H9 (cell line): ENCODE measurements around the gene MYO7A. TPM values are rescaled to one million over a fixed set of nuclear protein-coding genes. Genes with fewer than 3 reads are reported as not detected.

Experiments used
- DNase-seq: peaks from one replicate; pipeline ENCODE4 v3.0.0-alpha.2; 2017
- H2AFZ ChIP-seq: one replicate; pipeline ENCODE4 v1.6.1; 2013; ENCODE audit warnings: mild to moderate bottlenecking, low read length, control low read depth, moderate library complexity
- H2AK5ac ChIP-seq: 2 replicates; pipeline ENCODE4 v1.6.1; 2013; ENCODE audit warnings: low read length, control low read depth, mixed read lengths; ENCODE audit not compliant: insufficient read length
- H2BK120ac ChIP-seq: one replicate; pipeline ENCODE4 v1.6.1; 2013; ENCODE audit warnings: low read depth, mild to moderate bottlenecking, low read length, control low read depth, inconsistent platforms; ENCODE audit not compliant: poor library complexity, severe bottlenecking
- H2BK12ac ChIP-seq: 2 replicates; pipeline ENCODE4 v1.6.1; 2013; ENCODE audit warnings: low read length, control low read depth, mixed read lengths, low read depth; ENCODE audit not compliant: insufficient read length
- H2BK15ac ChIP-seq: 2 replicates; pipeline ENCODE4 v1.6.1; 2013; ENCODE audit warnings: low read depth, low read length, control low read depth
- H2BK20ac ChIP-seq: one replicate; pipeline ENCODE4 v1.6.1; 2013; ENCODE audit warnings: low read depth, mild to moderate bottlenecking, low read length, control low read depth, inconsistent platforms; ENCODE audit not compliant: poor library complexity, severe bottlenecking
- H2BK5ac ChIP-seq: 2 replicates; pipeline ENCODE4 v1.6.1; 2013; ENCODE audit warnings: low read length, control low read depth, mixed read lengths; ENCODE audit not compliant: insufficient read length
- H3K14ac ChIP-seq: 2 replicates; pipeline ENCODE4 v1.6.1; 2013; ENCODE audit warnings: low read length, control low read depth; ENCODE audit not compliant: insufficient read depth
- H3K18ac ChIP-seq: 2 replicates; pipeline ENCODE4 v1.6.1; 2013; ENCODE audit warnings: low read depth, mild to moderate bottlenecking, mixed read lengths, low read length, control low read depth; ENCODE audit not compliant: insufficient read length
- H3K23ac ChIP-seq: 2 replicates; pipeline ENCODE4 v1.6.1; 2013; ENCODE audit warnings: low read length, control low read depth, mixed read lengths, low read depth; ENCODE audit not compliant: insufficient read length
- H3K23me2 ChIP-seq: 2 replicates; pipeline ENCODE4 v1.6.1; 2013; ENCODE audit warnings: low read depth, mild to moderate bottlenecking, mixed read lengths, low read length, control low read depth; ENCODE audit not compliant: insufficient read length, poor library complexity, severe bottlenecking
- H3K27ac ChIP-seq: 2 replicates; pipeline ENCODE4 v1.5.1; 2013; ENCODE audit warnings: low read length, control low read depth, mixed read lengths, low read depth; ENCODE audit not compliant: insufficient read length
- H3K27me3 ChIP-seq: 2 replicates; pipeline ENCODE4 v1.6.1; 2013; ENCODE audit warnings: low read length, control low read depth, inconsistent platforms; ENCODE audit not compliant: insufficient read depth
- H3K4ac ChIP-seq: 2 replicates; pipeline ENCODE4 v1.6.1; 2013; ENCODE audit warnings: low read depth, mild to moderate bottlenecking, control low read depth, inconsistent platforms, low read length, moderate library complexity
- H3K4me1 ChIP-seq: 2 replicates; pipeline ENCODE4 v1.6.1; 2013; ENCODE audit warnings: low read length, control low read depth, inconsistent platforms; ENCODE audit not compliant: insufficient read depth
- H3K4me2 ChIP-seq: 2 replicates; pipeline ENCODE4 v1.6.1; 2013; ENCODE audit warnings: low read length, control low read depth, mixed read lengths; ENCODE audit not compliant: insufficient read length, insufficient read depth
- H3K56ac ChIP-seq: 2 replicates; pipeline ENCODE4 v1.6.1; 2013; ENCODE audit warnings: low read depth, mild to moderate bottlenecking, mixed read lengths, low read length, control low read depth; ENCODE audit not compliant: insufficient read length
- H3K79me1 ChIP-seq: 2 replicates; pipeline ENCODE4 v1.6.1; 2013; ENCODE audit warnings: low read depth, mild to moderate bottlenecking, moderate library complexity, low read length, control low read depth, inconsistent platforms; ENCODE audit not compliant: insufficient read depth, poor library complexity, severe bottlenecking
- H3K79me2 ChIP-seq: 2 replicates; pipeline ENCODE4 v1.6.1; 2013; ENCODE audit warnings: low read length, control low read depth, inconsistent platforms; ENCODE audit not compliant: insufficient read depth
- H3K9ac ChIP-seq: 2 replicates; pipeline ENCODE4 v1.6.1; 2013; ENCODE audit warnings: low read length, control low read depth, mixed read lengths; ENCODE audit not compliant: insufficient read length; ENCODE audit errors: extremely low read depth
- H3K9me3 ChIP-seq: one replicate; pipeline ENCODE4 v1.6.1; 2013; ENCODE audit warnings: low read depth, low read length, inconsistent platforms; ENCODE audit not compliant: control insufficient read depth
- H3T11ph ChIP-seq: one replicate; pipeline ENCODE4 v1.6.1; 2013; ENCODE audit warnings: mild to moderate bottlenecking, low read length, control low read depth, inconsistent platforms
- H4K20me1 ChIP-seq: one replicate; pipeline ENCODE4 v1.6.1; 2013; ENCODE audit not compliant: control insufficient read depth, insufficient read length, insufficient read depth
- H4K5ac ChIP-seq: 2 replicates; pipeline ENCODE4 v1.6.1; 2013; ENCODE audit warnings: low read depth, mild to moderate bottlenecking, mixed read lengths, low read length, control low read depth; ENCODE audit not compliant: insufficient read length
- H4K8ac ChIP-seq: replicated peaks from 2 replicates; pipeline ENCODE4 v1.6.1; 2013; ENCODE audit warnings: low read length, control low read depth, mixed read lengths, low read depth; ENCODE audit not compliant: insufficient read length
- H4K91ac ChIP-seq: 2 replicates; pipeline ENCODE4 v1.6.1; 2013; ENCODE audit warnings: low read depth, mild to moderate bottlenecking, moderate library complexity, mixed read lengths, low read length, control low read depth; ENCODE audit not compliant: insufficient read length
- H3K27ac Mint-ChIP-seq, 3 experiments: 2 replicates in 2 of 3; 3 replicates in 1 of 3; pipeline ENCODE4 v1.8.0; 2020 to 2021; ENCODE audit warnings: mixed read lengths in 3 of 3, mild to moderate bottlenecking in 1 of 3, moderate library complexity in 1 of 3
- H3K27me3 Mint-ChIP-seq: 2 replicates; pipeline ENCODE4 v1.8.0; 2021; ENCODE audit warnings: low read depth, mild to moderate bottlenecking, moderate library complexity, mixed read lengths
- H3K36me3 Mint-ChIP-seq, 3 experiments: 2 replicates in 2 of 3; 3 replicates in 1 of 3; pipeline ENCODE4 v1.8.0; 2020 to 2021; ENCODE audit warnings: low read depth in 3 of 3, mixed read lengths in 3 of 3; ENCODE audit not compliant: insufficient read depth in 1 of 3
- H3K4me1 Mint-ChIP-seq, 2 experiments: 2 replicates each; pipeline ENCODE4 v1.8.0; 2020; ENCODE audit warnings: mixed read lengths in 2 of 2
- H3K4me3 Mint-ChIP-seq, 2 experiments: 2 replicates in 1 of 2; 3 replicates in 1 of 2; pipeline ENCODE4 v1.8.0; 2020 to 2021; ENCODE audit warnings: mild to moderate bottlenecking in 2 of 2, mixed read lengths in 2 of 2, moderate library complexity in 1 of 2
- H3K9me3 Mint-ChIP-seq, 2 experiments: 2 replicates in 1 of 2; 3 replicates in 1 of 2; pipeline ENCODE4 v1.8.0; 2020; ENCODE audit warnings: mild to moderate bottlenecking in 2 of 2, mixed read lengths in 2 of 2, moderate library complexity in 1 of 2
- CTCF ChIP-seq: fragments of 200-600 bp; sonication (generic); conservative IDR thresholded peaks from 3 replicates; pipeline ENCODE4 v1.8.0; 2021; ENCODE audit warnings: antibody characterized with exemption, mild to moderate bottlenecking
- WGBS: extraction: QIAGEN DNeasy Blood & Tissue Kit; methylation state at CpG from one replicate; pipeline ENCODE4 v1.1.7; 2013; ENCODE audit warnings: missing lambda C conversion rate, low lambda C conversion rate, mixed read lengths; ENCODE audit not compliant: insufficient read length; ENCODE audit errors: extremely low coverage; 5-methylcytosine and 5-hydroxymethylcytosine counted together
- total RNA-seq: library from RNA; stranded (reverse); gene quantifications from 2 replicates; pipeline ENCODE4 v1.2.1, GENCODE V29; 2021

MYO7A gene
- total RNA-seq, 1 experiment from 2014 or later, result 1.6 TPM

DNA sequence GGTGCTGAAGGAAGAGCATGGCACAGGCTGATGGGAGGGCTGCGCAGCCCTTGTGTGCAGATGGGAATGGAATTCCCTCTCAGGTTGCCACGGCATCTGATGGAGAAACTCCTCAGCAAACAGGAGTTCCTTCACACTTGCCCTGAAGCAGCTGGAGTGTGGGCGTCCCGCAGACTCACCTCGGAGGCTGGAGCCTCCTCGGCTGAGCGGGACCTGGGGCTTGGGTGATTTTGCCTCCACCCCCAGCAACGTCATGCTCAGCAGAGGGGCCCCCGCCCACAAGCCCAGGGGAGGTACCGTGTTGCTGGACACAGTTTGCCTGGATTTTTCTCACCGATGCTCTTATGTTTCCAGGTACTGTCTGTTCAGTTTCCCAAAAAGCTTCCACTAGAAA is 63.4 kb downstream of the MYO7A start:
- no peak overlapping the region for H2BK15ac ChIP-seq
- H3K4me1 ChIP-seq, result peaks cover 2% of the 10 kb centered on the region; the same call in 1 of the 2 replicates
- no peak overlapping the region for H2BK120ac ChIP-seq
- no peak overlapping the region for H3K18ac ChIP-seq
- DNase-seq, result no peak
- Mint-ChIP-seq H3K9me3 (no peaks in the 10 kb centered on the region), H3K4me3 (peak overlapping the region in 1 of 2 experiments; percentile 63; a peak in 2 of 5 replicates), H3K27me3 (no peaks in the 10 kb centered on the region), H3K27ac (no peak overlapping the region), H3K36me3 (no peaks in the 10 kb centered on the region), H3K4me1 (peaks cover 8 to 10% of the 10 kb centered on the region in 2 experiments)
- no peaks in the 10 kb centered on the region for H3K27me3 ChIP-seq
- H3K4ac ChIP-seq, result no peak overlapping the region
- no peak overlapping the region for H2BK5ac ChIP-seq
- H4K20me1 ChIP-seq, result peaks cover 4% of the 10 kb centered on the region
- H3K4me2 ChIP-seq, result no peak overlapping the region
- H3K23ac ChIP-seq, result no peak overlapping the region
- no peak overlapping the region for H3K14ac ChIP-seq
- H4K91ac ChIP-seq, result no peak overlapping the region
- H3K79me2 ChIP-seq, result no peaks in the 10 kb centered on the region
- no peak overlapping the region for H3K27ac ChIP-seq
- no peak overlapping the region for H3T11ph ChIP-seq
- H3K79me1 ChIP-seq, result no peaks in the 10 kb centered on the region
- no peak overlapping the region for H3K9ac ChIP-seq
- H4K5ac ChIP-seq, result no peak overlapping the region
- no peak overlapping the region for H4K8ac ChIP-seq
- no peaks in the 10 kb centered on the region for H3K9me3 ChIP-seq
- no peak overlapping the region for H3K56ac ChIP-seq
- no peak overlapping the region for H2BK12ac ChIP-seq
- TF ChIP-seq CTCF, result no peak
- H3K23me2 ChIP-seq, result no peaks in the 10 kb centered on the region
- H2AK5ac ChIP-seq, result no peak overlapping the region
- no peak overlapping the region for H2AFZ ChIP-seq
- WGBS, result no CpG with 5 or more reads among the region's 11 CpGs
- H2BK20ac ChIP-seq, result no peak overlapping the region
